Naive B cell (primary cell): ENCODE data around the gene SNRK. TPM values are rescaled to one million over a fixed set of nuclear protein-coding genes. Genes with fewer than 3 reads are reported as not detected.

ENCODE experiments used
- ATAC-seq, 2 donors: fragments of 150-1000 bp; cut with Tn5 transposase; 2 replicates each; pipeline ENCODE4 v1.10.0; 2021; ENCODE audit warnings: low read depth in 2 of 2, mild to moderate bottlenecking in 2 of 2, moderate library complexity in 2 of 2
- DNase-seq: peaks from one replicate; pipeline ENCODE4 v3.0.0; 2022
- H3K27ac Mint-ChIP-seq, 6 donors: one replicate each; pipeline ENCODE4 v1.8.0; 2020 to 2022; ENCODE audit warnings: mild to moderate bottlenecking in 6 of 6, mixed read lengths in 6 of 6, moderate library complexity in 5 of 6, inconsistent platforms in 2 of 6
- H3K27me3 Mint-ChIP-seq, 3 donors: one replicate each; pipeline ENCODE4 v1.8.0; 2021 to 2022; ENCODE audit warnings: mixed read lengths in 3 of 3, mild to moderate bottlenecking in 1 of 3
- H3K36me3 Mint-ChIP-seq, 2 donors: one replicate each; pipeline ENCODE4 v1.8.0; 2020 to 2022; ENCODE audit warnings: mixed read lengths in 2 of 2, inconsistent platforms in 1 of 2, mild to moderate bottlenecking in 1 of 2
- H3K4me1 Mint-ChIP-seq, 3 donors: one replicate each; pipeline ENCODE4 v1.8.0; 2020 to 2022; ENCODE audit warnings: mixed read lengths in 3 of 3, inconsistent platforms in 1 of 3, mild to moderate bottlenecking in 1 of 3, moderate library complexity in 1 of 3
- H3K4me3 Mint-ChIP-seq, 8 donors: one replicate each; pipeline ENCODE4 v1.8.0; 2020 to 2022; ENCODE audit warnings: mild to moderate bottlenecking in 8 of 8, mixed read lengths in 8 of 8, moderate library complexity in 8 of 8, inconsistent platforms in 2 of 8
- H3K9me3 Mint-ChIP-seq, 7 donors: one replicate each; pipeline ENCODE4 v1.8.0; 2020 to 2022; ENCODE audit warnings: mixed read lengths in 7 of 7, mild to moderate bottlenecking in 5 of 7, inconsistent platforms in 2 of 7, moderate library complexity in 1 of 7
- polyA plus RNA-seq, 6 donors: library from polyadenylated mRNA; unstranded; fragments of 300-500 nt; fragmentation: Illumina TruSeq; gene quantifications; one replicate each; pipeline ENCODE4 v1.2.3, GENCODE V29; 2021; ENCODE audit warnings: low read depth in 6 of 6

The SNRK gene
- polyA plus RNA-seq, 6 donors from 2014 or later, result 14.3 to 52.3 (median 38.0) TPM

- Mint-ChIP-seq H3K27me3 (peaks cover 0 to 8% (median 7%) of the 10 kb centered on the region in 3 donors), H3K4me3 (peak overlapping the region in 1 of 8 donors; percentile 99), H3K9me3 (no peaks in the 10 kb centered on the region), H3K4me1 (peaks cover 20 to 27% (median 24%) of the 10 kb centered on the region in 3 donors), H3K27ac (no peak overlapping the region), H3K36me3 (peaks cover 0 to 5% of the 10 kb centered on the region in 2 donors)
- no peak for DNase-seq
- ATAC-seq, result no peak
These were observed 2.2 kb upstream of the SNRK start for GRCh38 chr3:43284171-43284570.

DNA sequence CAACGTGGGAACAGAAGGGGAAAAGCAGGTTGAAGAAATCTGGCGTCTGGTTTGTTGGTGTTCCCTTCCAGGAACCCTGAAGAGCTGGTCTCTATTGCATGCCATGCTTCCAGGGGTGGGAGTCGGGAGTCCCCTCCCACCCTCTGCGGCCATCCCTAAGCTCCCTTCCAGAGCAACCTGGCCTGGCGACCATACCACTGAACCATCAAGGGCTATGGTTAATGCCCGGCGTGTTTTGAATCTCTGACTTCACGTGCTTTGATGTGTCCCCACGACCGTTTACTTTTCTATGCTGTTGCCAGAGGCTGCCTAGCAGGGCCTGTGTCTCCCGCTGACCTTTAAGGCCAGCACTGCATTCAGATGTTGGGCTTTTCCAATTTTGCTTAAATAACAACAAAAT, 696 bp upstream of the SNRK start:
- Mint-ChIP-seq H3K27ac (peak overlapping the region in 5 of 6 donors; percentile 90 to 100 (median 98)), H3K9me3 (no peaks in the 10 kb centered on the region)
- no peak for DNase-seq

DNA sequence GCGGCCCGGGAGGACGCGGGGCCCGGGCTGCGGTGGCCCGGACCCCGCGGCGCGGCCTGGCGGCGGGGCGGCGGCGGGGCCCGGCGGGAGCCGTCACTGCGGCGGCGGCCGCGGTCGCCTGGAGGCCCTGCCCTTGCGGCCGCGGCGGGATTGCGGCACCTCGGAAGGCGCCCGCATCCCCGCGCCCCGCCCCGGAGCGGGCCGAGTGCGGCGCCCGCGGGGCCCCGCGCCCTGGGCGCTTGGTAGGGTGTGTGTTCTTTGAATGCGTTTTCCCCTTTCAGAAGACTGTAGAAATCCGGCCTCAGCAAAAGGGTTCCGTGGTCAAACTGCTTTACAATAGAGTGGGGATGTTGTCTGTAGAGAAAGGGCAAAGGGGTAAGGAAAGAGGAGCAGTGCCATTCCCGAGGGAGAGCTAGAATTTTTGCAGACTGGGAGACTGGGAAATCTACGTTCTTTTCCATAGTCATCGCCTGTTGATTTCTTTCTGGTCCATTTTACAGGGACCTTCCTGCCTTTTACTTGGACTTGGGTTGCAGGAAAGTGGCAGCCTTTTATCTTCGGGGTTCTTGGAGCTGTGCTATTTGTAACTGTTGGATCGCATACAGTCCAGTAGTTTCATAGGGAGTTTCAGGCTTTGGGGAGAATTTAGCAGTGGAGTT, 630 bp downstream of the SNRK start:
- Mint-ChIP-seq H3K4me1 (peaks cover 45 to 52% (median 50%) of the 10 kb centered on the region in 3 donors), H3K36me3 (peaks cover 0 to 21% of the 10 kb centered on the region in 2 donors), H3K9me3 (no peaks in the 10 kb centered on the region), H3K4me3 (peak overlapping the region; percentile 83 to 99 (median 94)), H3K27me3 (peaks cover 0 to 2% (median 0%) of the 10 kb centered on the region in 3 donors), H3K27ac (peak overlapping the region; percentile 83 to 97 (median 94))
- ATAC-seq (peak; percentile 29 to 40), DNase-seq (no peak)

More for the DNA sequence above, 696 bp upstream of the SNRK start:
- no peak for ATAC-seq
- Mint-ChIP-seq H3K4me3 (peak overlapping the region; percentile 83 to 99 (median 98)), H3K36me3 (peaks cover 0 to 20% of the 10 kb centered on the region in 2 donors), H3K27me3 (peaks cover 0 to 5% (median 0%) of the 10 kb centered on the region in 3 donors), H3K4me1 (peaks cover 34 to 38% (median 37%) of the 10 kb centered on the region in 3 donors)

GRCh38 chr3:43287500-43287873, 1.1 kb downstream of the SNRK start:
- no peaks in the 10 kb centered on the region for H3K9me3 Mint-ChIP-seq
- no peaks in the 10 kb centered on the region for H3K27me3 Mint-ChIP-seq
- no peak for DNase-seq
- peak overlapping the region; percentile 83 to 97 (median 90) for H3K4me3 Mint-ChIP-seq
- H3K36me3 Mint-ChIP-seq, result peaks cover 0 to 21% of the 10 kb centered on the region in 2 donors
- H3K4me1 Mint-ChIP-seq, result peaks cover 47 to 57% (median 56%) of the 10 kb centered on the region in 3 donors
- ATAC-seq, result no peak
- H3K27ac Mint-ChIP-seq, result peak overlapping the region; percentile 83 to 97 (median 94)

DNA sequence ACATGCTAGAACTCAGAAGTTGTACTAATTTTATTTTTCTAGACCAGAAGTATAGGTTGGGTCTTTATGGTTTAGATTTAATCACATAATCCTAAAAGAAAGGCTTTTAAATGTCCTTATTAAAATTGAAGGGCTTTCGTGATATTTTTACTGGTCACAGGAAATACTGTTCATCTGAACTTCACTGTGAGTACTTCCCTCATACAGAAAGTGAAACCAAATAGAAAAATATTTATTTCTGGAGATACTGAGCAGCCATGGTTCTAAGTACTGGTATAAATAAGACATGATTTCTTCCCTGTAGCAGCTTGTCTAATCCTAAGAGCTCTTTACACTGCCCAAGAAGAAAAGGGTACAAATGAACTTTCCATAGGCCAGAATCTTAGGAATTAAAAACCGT, 2.0 kb downstream of the SNRK start:
- Mint-ChIP-seq H3K9me3 (no peaks in the 10 kb centered on the region), H3K4me1 (peaks cover 56 to 66% (median 64%) of the 10 kb centered on the region in 3 donors), H3K27me3 (no peaks in the 10 kb centered on the region), H3K4me3 (peak overlapping the region; percentile 83 to 97 (median 90)), H3K36me3 (peaks cover 0 to 21% of the 10 kb centered on the region in 2 donors), H3K27ac (peak overlapping the region; percentile 58 to 97 (median 94))
- DNase-seq (peak; percentile 39), ATAC-seq (peak; percentile 16 to 24)

DNA sequence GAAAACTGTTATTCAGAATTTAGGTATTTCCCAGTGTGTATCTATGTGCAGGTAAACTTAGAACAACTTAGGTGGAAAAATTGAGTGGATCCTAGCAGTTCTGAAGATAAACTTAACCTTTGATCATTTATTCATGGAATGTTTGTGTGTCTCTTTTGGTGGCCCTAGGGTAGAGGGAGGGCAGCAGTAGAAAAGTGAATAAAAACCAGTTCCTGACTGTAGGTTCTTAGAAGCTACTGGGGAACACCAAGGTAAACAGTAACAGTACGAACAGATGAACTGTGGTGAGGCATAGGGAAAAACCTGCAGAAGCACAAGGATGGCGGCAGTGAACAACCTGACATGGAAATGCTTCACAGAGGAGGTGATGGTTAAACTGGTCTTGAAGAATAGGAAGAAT, 2.5 kb downstream of the SNRK start:
- Mint-ChIP-seq H3K36me3 (peaks cover 0 to 21% of the 10 kb centered on the region in 2 donors), H3K4me3 (peak overlapping the region; percentile 83 to 97 (median 90)), H3K27me3 (no peaks in the 10 kb centered on the region), H3K9me3 (no peaks in the 10 kb centered on the region), H3K4me1 (peaks cover 56 to 71% (median 64%) of the 10 kb centered on the region in 3 donors), H3K27ac (peak overlapping the region; percentile 58 to 97 (median 94))
- no peak for ATAC-seq
- DNase-seq, result no peak

GRCh38 chr3:43289401-43289800, 3.1 kb downstream of the SNRK start:
- peaks cover 0 to 21% of the 10 kb centered on the region in 2 donors for H3K36me3 Mint-ChIP-seq
- DNase-seq (no peak), ATAC-seq (no peak)
- peak overlapping the region; percentile 58 to 95 (median 90) for H3K27ac Mint-ChIP-seq
- peak overlapping the region; percentile 83 to 97 (median 90) for H3K4me3 Mint-ChIP-seq
- peaks cover 56 to 76% (median 64%) of the 10 kb centered on the region in 3 donors for H3K4me1 Mint-ChIP-seq
- no peaks in the 10 kb centered on the region for H3K9me3 Mint-ChIP-seq
- H3K27me3 Mint-ChIP-seq, result no peaks in the 10 kb centered on the region

GRCh38 chr3:43289841-43290470, 3.6 kb downstream of the SNRK start:
- no peak for DNase-seq
- peaks cover 0 to 21% of the 10 kb centered on the region in 2 donors for H3K36me3 Mint-ChIP-seq
- peak overlapping the region in 4 of 6 donors; percentile 78 to 94 (median 90) for H3K27ac Mint-ChIP-seq
- H3K27me3 Mint-ChIP-seq, result no peaks in the 10 kb centered on the region
- no peaks in the 10 kb centered on the region for H3K9me3 Mint-ChIP-seq
- ATAC-seq, result no peak
- peaks cover 56 to 82% (median 65%) of the 10 kb centered on the region in 3 donors for H3K4me1 Mint-ChIP-seq
- H3K4me3 Mint-ChIP-seq, result peak overlapping the region in 7 of 8 donors; percentile 83 to 97 (median 90)

DNA sequence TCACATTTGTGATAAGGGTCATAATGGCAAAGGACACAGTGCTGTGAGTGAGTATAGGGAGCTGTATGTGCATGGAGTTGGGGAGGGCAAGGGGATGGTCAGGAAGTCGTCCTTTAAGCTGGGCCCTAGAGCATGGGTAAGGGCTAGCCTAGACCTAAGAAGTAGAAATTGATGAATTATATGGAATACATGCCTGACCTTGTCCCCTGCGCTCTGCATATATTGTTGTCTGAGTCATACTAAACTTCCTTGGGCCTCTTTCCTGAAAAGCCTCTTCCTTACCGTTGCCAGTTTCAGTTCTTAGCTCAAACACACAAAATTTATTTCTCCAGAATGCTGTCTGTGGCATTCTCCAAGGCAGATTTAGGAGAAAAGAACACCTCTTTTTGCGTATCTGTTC, 4.6 kb downstream of the SNRK start:
- no peaks in the 10 kb centered on the region for H3K9me3 Mint-ChIP-seq
- no peak for DNase-seq
- H3K36me3 Mint-ChIP-seq, result peaks cover 0 to 21% of the 10 kb centered on the region in 2 donors
- peak overlapping the region; percentile 2 to 94 (median 75) for H3K27ac Mint-ChIP-seq
- H3K4me1 Mint-ChIP-seq, result peaks cover 53 to 89% (median 70%) of the 10 kb centered on the region in 3 donors
- H3K4me3 Mint-ChIP-seq, result peak overlapping the region in 6 of 8 donors; percentile 10 to 90 (median 60)
- ATAC-seq, result no peak
- H3K27me3 Mint-ChIP-seq, result no peaks in the 10 kb centered on the region

GRCh38 chr3:43291546-43291945, 5.2 kb downstream of the SNRK start:
- DNase-seq, result no peak
- Mint-ChIP-seq H3K27ac (peak overlapping the region; percentile 0 to 94 (median 75)), H3K4me1 (peaks cover 52 to 94% (median 71%) of the 10 kb centered on the region in 3 donors), H3K27me3 (no peaks in the 10 kb centered on the region), H3K4me3 (peak overlapping the region in 4 of 8 donors; percentile 51 to 89 (median 72)), H3K9me3 (no peaks in the 10 kb centered on the region), H3K36me3 (peaks cover 0 to 21% of the 10 kb centered on the region in 2 donors)
- ATAC-seq, result no peak

DNA sequence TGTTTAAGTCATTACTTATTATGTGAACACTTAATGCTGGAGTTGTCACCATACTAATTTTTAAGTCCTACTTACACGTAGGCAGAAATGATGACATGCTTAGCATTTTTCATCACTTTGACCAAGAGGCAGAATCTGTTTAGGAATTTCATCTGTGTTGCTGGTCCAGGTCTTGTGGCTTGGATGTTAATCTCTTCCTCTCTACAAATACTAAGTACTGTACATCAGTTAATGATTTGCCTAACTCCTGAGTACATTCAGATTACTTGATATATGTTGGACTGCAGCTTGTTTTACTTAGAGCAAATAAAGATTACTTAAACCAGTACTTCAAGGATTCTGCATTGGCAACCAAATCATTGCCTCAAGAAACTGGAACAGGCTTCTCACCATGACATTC, 8.6 kb downstream of the SNRK start:
- Mint-ChIP-seq H3K27me3 (no peaks in the 10 kb centered on the region), H3K27ac (peak overlapping the region in 5 of 6 donors; percentile 82 to 90 (median 87)), H3K36me3 (peaks cover 0 to 7% of the 10 kb centered on the region in 2 donors), H3K9me3 (no peaks in the 10 kb centered on the region), H3K4me3 (peak overlapping the region in 4 of 8 donors; percentile 26 to 73 (median 56)), H3K4me1 (peaks cover 49 to 97% (median 70%) of the 10 kb centered on the region in 3 donors)
- ATAC-seq (no peak), DNase-seq (no peak)

- Mint-ChIP-seq H3K36me3 (no peaks in the 10 kb centered on the region), H3K4me3 (peak overlapping the region; percentile 71 to 88 (median 80)), H3K27ac (peak overlapping the region in 5 of 6 donors; percentile 82 to 94 (median 93)), H3K4me1 (peaks cover 34 to 82% (median 54%) of the 10 kb centered on the region in 3 donors), H3K9me3 (no peaks in the 10 kb centered on the region), H3K27me3 (no peaks in the 10 kb centered on the region)
- DNase-seq (peak; percentile 65), ATAC-seq (peak; percentile 99)
These were observed 10.2 kb downstream of the SNRK start for GRCh38 chr3:43296565-43296964.

GRCh38 chr3:43298292-43298691, 12.0 kb downstream of the SNRK start:
- DNase-seq (no peak), ATAC-seq (no peak)
- peaks cover 0 to 3% of the 10 kb centered on the region in 2 donors for H3K36me3 Mint-ChIP-seq
- H3K4me1 Mint-ChIP-seq, result peaks cover 26 to 75% (median 46%) of the 10 kb centered on the region in 3 donors
- H3K27me3 Mint-ChIP-seq, result no peaks in the 10 kb centered on the region
- no peaks in the 10 kb centered on the region for H3K9me3 Mint-ChIP-seq
- peak overlapping the region; percentile 82 to 95 (median 94) for H3K27ac Mint-ChIP-seq
- peak overlapping the region; percentile 55 to 81 (median 71) for H3K4me3 Mint-ChIP-seq
